Activated CD4-positive, alpha-beta T cell treated with anti-CD3 and anti-CD28 coated beads, Interleukin-2, amount 10 ng/mL, durations not matched to agents 7 days and 5 days (primary cell): ENCODE measurements around the gene SLC2A10. TPM values are rescaled to one million over a fixed set of nuclear protein-coding genes. Genes with fewer than 3 reads are reported as not detected.

Source experiments
- CTCF ChIA-PET: fragments of 350-600 bp; sonication (Branson Sonifier 250); formaldehyde crosslinking; loops from one replicate; lab custom pipeline; 2021; ENCODE audit warnings: antibody characterized with exemption; lab: Charles Lee
- POLR2A ChIA-PET: fragments of 350-600 bp; sonication (Branson Sonifier 250); formaldehyde crosslinking; loops from one replicate; lab custom pipeline; 2021; ENCODE audit warnings: antibody characterized with exemption; lab: Charles Lee
- DNase-seq: peaks from one replicate; pipeline ENCODE4 v3.0.0-alpha.2; 2020
- H3K27ac Mint-ChIP-seq: one replicate; pipeline ENCODE4 v1.8.0; 2021; ENCODE audit warnings: mild to moderate bottlenecking, moderate library complexity, mixed read lengths
- H3K27me3 Mint-ChIP-seq: one replicate; pipeline ENCODE4 v1.8.0; 2021; ENCODE audit warnings: mixed read lengths
- H3K36me3 Mint-ChIP-seq: one replicate; pipeline ENCODE4 v1.8.0; 2021; ENCODE audit warnings: low read depth, mixed read lengths
- H3K4me1 Mint-ChIP-seq: one replicate; pipeline ENCODE4 v1.8.0; 2021; ENCODE audit warnings: mixed read lengths
- H3K4me3 Mint-ChIP-seq: one replicate; pipeline ENCODE4 v1.8.0; 2021; ENCODE audit warnings: mild to moderate bottlenecking, moderate library complexity, mixed read lengths
- H3K9me3 Mint-ChIP-seq: one replicate; pipeline ENCODE4 v1.8.0; 2021; ENCODE audit warnings: mixed read lengths
- total RNA-seq, 2 experiments: library from RNA; stranded (reverse); gene quantifications; one replicate each; pipeline ENCODE4 v1.2.3, GENCODE V29; 2021

Gene SLC2A10
- total RNA-seq, 2 experiments from 2014 or later = not detected

DNA sequence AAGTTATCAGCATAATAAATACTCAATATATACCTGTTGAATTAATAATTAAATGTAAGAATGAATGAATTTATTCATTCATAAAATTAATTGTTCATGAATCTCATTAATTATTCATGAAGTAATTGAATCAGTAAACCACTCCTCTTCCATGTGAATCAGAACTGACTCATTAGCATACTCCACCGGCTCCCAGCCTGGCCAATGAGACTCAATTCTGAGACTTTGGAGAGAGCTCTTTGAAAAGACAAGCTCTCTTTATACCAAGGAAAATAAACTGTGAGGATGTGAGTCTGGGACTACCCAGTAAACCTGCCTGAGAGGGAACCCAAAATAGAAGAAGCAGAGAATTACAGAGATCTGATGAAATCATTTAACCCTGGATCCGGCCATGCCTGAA lies 8.4 kb upstream of the SLC2A10 start:
- CTCF ChIA-PET = interaction anchor here (0.7 kb wide), 1 partner anchor 20 kb away, joined by 4 read pairs; no protein-coding TSS in a partner anchor
- POLR2A ChIA-PET = no interaction called here

DNA sequence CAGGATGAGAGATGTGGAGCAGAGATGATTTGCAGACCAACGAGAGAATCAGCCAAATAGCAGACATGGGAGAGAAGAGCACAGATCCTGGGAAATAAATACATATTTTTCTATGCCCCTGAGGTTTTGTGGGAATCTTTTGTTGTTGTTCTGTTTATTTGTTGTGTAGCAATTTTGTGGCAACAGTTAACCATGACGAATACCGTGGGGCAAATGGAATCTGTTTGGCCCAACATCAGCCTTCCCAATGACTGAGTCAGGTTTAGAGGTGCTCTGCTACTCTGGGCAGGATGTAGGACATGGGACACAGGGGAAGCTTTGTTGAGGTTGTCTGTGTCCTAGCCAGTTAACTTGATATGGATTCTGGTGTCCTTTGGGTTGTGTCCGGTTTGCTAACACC lies 7.9 kb upstream of the SLC2A10 start:
- Mint-ChIP-seq H3K4me1 (no peaks in the 10 kb centered on the region), H3K4me3 (no peak overlapping the region), H3K27me3 (peaks cover 18% of the 10 kb centered on the region), H3K27ac (no peak overlapping the region), H3K9me3 (no peaks in the 10 kb centered on the region), H3K36me3 (no peaks in the 10 kb centered on the region)
- no peak for DNase-seq
- POLR2A ChIA-PET = no interaction called here
- CTCF ChIA-PET = interaction anchor here (0.6 to 0.7 kb wide), 2 partner anchors 19 to 50 kb away, joined by 3 to 4 read pairs; no protein-coding TSS in a partner anchor

More for the DNA sequence above, 8.4 kb upstream of the SLC2A10 start:
- DNase-seq = no peak
- Mint-ChIP-seq H3K27ac (no peak overlapping the region), H3K9me3 (no peaks in the 10 kb centered on the region), H3K4me1 (peaks cover under 1% of the 10 kb centered on the region), H3K27me3 (peaks cover 13% of the 10 kb centered on the region), H3K36me3 (no peaks in the 10 kb centered on the region), H3K4me3 (no peak overlapping the region)

DNA sequence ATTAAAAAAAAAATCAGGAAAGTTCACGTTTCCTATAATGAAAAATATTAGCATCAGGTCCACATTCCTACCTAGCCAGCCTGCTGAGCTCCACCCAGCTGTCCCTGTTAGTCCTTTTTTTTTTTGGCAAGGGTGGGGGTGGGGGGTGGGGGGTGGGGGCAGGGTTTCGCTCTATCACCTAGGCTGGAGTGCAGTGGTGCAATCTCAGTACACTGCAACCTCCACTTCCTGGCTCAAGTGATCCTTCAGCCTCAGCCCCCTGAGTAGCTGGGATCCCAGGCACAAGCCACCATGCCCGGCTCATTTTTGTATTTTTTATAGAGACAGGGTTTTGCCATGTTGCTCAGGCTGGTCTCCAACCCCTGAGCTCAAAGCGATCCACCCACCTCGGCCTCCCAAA lies 7.5 kb upstream of the SLC2A10 start:
- H3K27me3 Mint-ChIP-seq = peaks cover 22% of the 10 kb centered on the region
- no peak overlapping the region for H3K4me3 Mint-ChIP-seq
- H3K27ac Mint-ChIP-seq = no peak overlapping the region
- no peak for DNase-seq
- no peaks in the 10 kb centered on the region for H3K4me1 Mint-ChIP-seq
- CTCF ChIA-PET = interaction anchor here (0.6 kb wide), 1 partner anchor 50 kb away, joined by 3 read pairs; no protein-coding TSS in a partner anchor
- POLR2A ChIA-PET = no interaction called here
- no peaks in the 10 kb centered on the region for H3K36me3 Mint-ChIP-seq
- H3K9me3 Mint-ChIP-seq = no peaks in the 10 kb centered on the region

DNA sequence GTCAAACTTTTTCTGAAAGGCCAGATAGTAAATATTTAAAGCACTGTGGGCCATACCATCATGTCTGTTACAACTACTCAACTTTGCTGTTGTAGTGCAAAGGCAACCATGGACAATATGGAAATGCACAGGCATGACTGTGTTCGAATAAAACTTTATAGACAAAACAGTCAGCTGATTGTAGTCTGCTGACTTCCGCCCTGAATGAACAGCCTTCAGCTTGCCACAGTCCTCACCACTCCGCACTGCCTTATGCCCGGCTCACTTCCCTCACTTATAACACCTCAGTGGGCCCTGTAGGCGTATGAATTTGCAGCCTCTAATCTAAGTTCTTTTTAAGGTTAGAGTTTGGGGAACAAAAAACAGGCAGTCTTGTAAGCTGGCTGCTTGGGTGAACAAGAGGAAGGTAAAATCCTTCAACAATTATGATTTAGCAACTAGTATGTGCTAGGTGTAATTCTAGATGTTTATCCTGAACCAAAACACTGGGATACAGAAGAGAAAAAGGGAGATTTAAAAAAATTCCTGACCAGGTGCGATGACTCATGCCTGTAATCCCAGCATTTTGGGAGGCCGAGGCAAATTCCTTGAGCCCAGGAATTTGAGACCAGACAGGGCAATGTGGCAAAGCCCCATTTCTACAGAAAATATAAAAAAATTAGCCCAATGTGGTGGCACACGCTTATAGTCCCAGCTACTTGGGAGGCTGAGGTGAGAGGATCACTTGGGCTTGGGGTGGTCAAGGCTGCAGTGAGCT lies 6.8 kb upstream of the SLC2A10 start:
- Mint-ChIP-seq H3K27ac (no peak overlapping the region), H3K36me3 (no peaks in the 10 kb centered on the region), H3K9me3 (no peaks in the 10 kb centered on the region), H3K4me1 (no peaks in the 10 kb centered on the region), H3K27me3 (peaks cover 23% of the 10 kb centered on the region), H3K4me3 (no peak overlapping the region)
- POLR2A ChIA-PET = no interaction called here
- CTCF ChIA-PET = interaction anchor here (0.6 kb wide), 1 partner anchor 49 kb away, joined by 3 read pairs; no protein-coding TSS in a partner anchor
- DNase-seq = no peak

DNA sequence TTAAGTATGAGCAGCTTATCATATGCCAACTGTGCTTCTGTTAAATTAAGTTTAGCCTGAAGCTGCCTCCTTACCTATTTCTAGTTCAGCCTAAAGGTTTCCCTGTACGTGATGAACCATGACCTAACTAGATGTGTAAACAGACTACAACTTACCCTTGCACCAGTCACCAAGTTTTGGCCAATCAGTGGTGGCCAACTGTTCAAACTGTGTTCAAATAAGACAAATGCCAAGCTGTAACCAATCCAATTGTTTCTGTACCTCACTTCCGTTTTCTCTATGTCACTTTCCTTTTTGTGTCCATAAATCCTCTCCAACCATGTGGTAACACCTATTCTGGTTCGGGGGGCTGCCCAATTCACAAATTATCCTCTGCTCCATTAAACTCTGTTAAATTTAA lies 6.0 kb upstream of the SLC2A10 start:
- Mint-ChIP-seq H3K27ac (no peak overlapping the region), H3K27me3 (peaks cover 29% of the 10 kb centered on the region), H3K9me3 (no peaks in the 10 kb centered on the region), H3K4me3 (no peak overlapping the region), H3K4me1 (no peaks in the 10 kb centered on the region), H3K36me3 (no peaks in the 10 kb centered on the region)
- ChIA-PET CTCF (interaction anchor here (0.6 kb wide), 1 partner anchor 763 kb away, joined by 4 read pairs; no protein-coding TSS in a partner anchor), POLR2A (no interaction called here)
- no peak for DNase-seq

DNA sequence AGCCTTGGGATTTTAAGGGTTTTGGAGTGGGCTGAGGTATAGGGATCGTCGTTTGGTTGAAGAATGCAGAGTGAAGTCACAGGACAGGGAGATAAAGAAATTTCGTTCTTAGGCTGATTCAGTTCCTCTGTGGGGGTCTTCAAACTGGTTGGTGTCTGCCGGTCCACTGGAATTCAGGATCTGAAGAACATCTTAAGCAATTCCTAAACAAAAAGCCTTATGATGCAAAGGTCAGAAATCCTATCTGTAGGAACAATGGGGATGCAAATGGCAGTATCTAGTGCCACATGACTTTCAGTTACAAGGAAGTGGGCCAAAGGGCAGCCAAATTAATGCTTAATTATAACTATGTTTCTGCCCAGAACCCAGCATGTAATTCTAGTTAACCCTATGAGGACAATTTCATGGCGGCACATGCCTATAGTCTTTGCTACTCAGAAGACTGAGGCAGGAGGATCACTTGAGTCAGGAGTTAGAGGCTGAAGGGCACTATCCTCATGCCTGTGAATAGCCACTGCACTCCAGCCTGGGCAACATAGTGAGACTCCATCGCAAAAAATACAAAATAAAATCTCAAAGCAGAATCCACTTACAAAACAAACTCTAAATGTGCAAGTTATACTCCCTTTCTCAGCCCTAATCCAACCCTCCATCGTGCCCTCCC lies 4.6 kb upstream of the SLC2A10 start:
- Mint-ChIP-seq H3K36me3 (no peaks in the 10 kb centered on the region), H3K27ac (no peak overlapping the region), H3K4me3 (no peak overlapping the region), H3K27me3 (peaks cover 39% of the 10 kb centered on the region), H3K9me3 (no peaks in the 10 kb centered on the region), H3K4me1 (peaks cover 4% of the 10 kb centered on the region)
- POLR2A ChIA-PET = no interaction called here
- CTCF ChIA-PET = interaction anchor here (0.6 kb wide), 1 partner anchor 149 kb away, joined by 3 read pairs; no protein-coding TSS in a partner anchor
- no peak for DNase-seq

DNA sequence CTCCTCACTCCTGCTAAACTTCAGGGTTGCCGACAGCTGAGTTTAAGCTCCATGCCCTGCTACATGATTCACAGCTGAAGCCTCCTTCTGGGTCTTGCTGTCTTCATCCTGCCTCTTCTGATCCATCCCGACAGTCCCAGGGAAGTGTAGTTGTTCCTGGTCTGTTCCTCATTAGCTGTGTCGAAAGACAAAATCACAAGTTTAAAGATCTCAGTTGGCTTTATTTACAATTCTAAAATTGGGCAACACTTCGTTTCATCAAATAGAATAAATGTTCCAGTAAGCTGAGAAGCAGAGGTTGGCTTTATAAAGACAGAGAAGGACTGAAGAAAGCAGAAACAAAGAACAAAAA lies 4.1 kb upstream of the SLC2A10 start:
- Mint-ChIP-seq H3K4me3 (no peak overlapping the region), H3K9me3 (no peaks in the 10 kb centered on the region), H3K27me3 (peaks cover 44% of the 10 kb centered on the region), H3K36me3 (no peaks in the 10 kb centered on the region), H3K4me1 (peaks cover 6% of the 10 kb centered on the region), H3K27ac (no peak overlapping the region)
- ChIA-PET CTCF (no interaction called here), POLR2A (no interaction called here)
- no peak for DNase-seq

DNA sequence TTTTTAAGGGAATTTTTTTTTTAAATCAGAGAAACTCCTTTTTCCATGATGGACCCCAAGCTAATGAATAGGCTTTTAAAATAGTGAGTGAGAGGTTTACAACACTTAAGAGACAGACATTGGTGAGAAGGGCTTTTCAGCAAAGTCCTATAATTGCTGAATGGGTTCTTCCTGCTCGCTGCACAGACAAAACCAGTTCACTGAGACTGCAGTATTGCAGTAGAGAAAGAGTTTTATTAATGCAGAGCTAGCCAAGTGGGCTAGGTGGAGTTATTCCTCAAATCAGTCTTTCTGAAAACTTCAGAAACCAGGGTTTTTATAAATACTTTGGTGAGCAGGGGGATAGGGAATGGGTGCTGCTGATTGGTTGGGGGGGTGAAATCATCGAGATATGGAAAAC lies 3.2 kb upstream of the SLC2A10 start:
- ChIA-PET CTCF (no interaction called here), POLR2A (no interaction called here)
- Mint-ChIP-seq H3K27me3 (peaks cover 46% of the 10 kb centered on the region), H3K4me1 (peaks cover 6% of the 10 kb centered on the region), H3K27ac (no peak overlapping the region), H3K9me3 (no peaks in the 10 kb centered on the region), H3K36me3 (no peaks in the 10 kb centered on the region), H3K4me3 (no peak overlapping the region)
- DNase-seq = no peak

DNA sequence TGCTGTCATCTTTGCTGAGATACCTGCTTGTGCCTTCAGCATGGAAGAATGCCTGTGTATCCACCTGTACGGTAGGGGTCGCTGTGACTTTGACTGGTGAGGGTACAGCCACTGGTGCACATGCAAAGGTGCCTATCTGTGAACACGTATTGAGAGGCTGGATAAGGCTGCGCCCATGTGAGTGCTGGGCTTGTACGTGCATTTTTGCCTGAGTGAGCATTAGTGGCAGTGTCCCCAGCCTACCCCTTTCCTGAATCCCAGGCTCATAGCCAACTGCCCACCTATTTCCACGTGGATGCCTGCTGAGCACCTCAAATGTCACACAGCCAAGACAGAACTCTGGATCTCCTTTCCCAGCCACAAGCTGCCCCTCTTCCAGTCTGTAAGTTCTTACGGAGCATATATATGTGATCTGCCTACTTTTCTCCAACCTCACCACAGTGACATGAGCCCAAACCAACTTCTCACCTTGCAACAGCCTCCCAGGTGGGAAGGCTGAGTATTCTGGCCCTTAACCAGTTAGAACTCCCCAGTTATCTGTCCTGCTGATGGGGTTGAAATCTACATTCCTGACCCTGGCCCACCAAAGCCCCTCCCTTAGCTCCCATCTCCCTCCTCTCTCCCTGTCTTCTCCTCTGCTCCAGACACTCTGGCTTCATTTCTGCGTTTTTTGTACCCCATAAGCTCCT lies 1.1 kb upstream of the SLC2A10 start:
- H3K9me3 Mint-ChIP-seq = no peaks in the 10 kb centered on the region
- no peak overlapping the region for H3K27ac Mint-ChIP-seq
- H3K4me1 Mint-ChIP-seq = peaks cover 6% of the 10 kb centered on the region
- DNase-seq = no peak
- CTCF ChIA-PET = interaction anchor here (1.0 kb wide), 1 partner anchor 61 kb away, joined by 3 read pairs; no protein-coding TSS in a partner anchor
- POLR2A ChIA-PET = no interaction called here
- H3K36me3 Mint-ChIP-seq = no peaks in the 10 kb centered on the region
- no peak overlapping the region for H3K4me3 Mint-ChIP-seq
- H3K27me3 Mint-ChIP-seq = peaks cover 54% of the 10 kb centered on the region

DNA sequence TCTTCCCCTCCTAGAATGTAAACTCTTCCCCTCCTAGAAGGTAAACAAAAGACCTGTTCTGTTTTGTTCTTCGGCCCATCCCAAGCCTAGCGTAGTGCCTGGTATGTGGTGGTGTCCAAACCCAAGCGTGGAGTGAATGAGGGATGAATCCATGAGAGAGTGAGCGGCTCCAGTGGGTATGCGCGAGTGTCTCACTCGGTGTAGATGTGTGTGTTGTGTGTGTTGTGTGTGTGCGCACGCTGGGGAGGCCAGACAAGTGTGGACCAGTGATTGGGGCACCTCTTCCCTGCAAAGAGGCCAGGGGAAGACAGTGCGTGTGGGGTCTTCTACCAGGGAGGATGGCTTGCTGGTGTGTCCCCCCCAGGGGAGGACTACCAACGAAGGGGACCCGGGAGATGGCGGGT lies 392 bp upstream of the SLC2A10 start:
- Mint-ChIP-seq H3K27ac (no peak overlapping the region), H3K4me3 (no peak overlapping the region), H3K36me3 (no peaks in the 10 kb centered on the region), H3K4me1 (peaks cover 6% of the 10 kb centered on the region), H3K27me3 (peaks cover 51% of the 10 kb centered on the region), H3K9me3 (no peaks in the 10 kb centered on the region)
- ChIA-PET POLR2A (no interaction called here), CTCF (interaction anchor here (1.0 kb wide), 1 partner anchor 62 kb away, joined by 3 read pairs; no protein-coding TSS in a partner anchor)
- DNase-seq = no peak

DNA sequence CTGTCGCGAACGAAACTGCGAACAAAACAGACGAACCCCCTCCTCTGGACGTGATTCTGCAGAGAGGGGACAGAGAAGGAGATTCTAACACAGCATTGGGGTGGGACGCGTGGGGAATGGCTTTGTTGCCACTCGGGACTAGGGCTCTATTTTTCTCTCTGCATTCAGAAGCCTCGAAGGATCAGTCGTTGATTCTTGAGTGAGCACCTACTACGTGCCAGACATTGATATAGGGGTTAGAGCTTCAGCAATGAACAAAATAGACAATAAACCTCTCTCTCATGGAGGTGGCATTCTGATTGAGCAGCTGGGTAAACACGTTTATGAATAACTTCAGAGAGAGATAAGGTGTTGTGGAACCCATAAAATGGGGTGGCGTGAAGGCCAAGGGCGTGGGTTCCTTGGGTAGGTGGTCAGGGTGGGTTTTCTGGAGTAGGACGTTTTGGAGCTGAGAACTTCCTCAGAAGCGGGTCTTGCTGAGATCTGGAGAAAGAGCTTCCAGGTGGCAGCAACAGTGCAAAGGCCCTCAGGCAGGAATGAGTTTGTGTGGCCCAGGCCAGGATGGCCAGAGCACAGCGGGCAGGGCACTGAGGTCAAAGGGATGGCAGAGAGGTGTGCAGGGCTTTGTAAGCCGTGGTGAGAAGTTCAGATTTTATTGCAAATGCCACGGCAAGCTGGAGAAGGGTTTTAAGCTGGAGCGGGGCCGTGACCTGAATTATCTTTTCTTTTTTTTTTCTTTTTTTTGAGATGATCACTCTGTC lies 884 bp downstream of the SLC2A10 start:
- CTCF ChIA-PET = interaction anchor here (0.6 kb wide), 1 partner anchor 191 kb away, joined by 4 read pairs; no protein-coding TSS in a partner anchor
- peaks cover 6% of the 10 kb centered on the region for H3K4me1 Mint-ChIP-seq
- H3K9me3 Mint-ChIP-seq = no peaks in the 10 kb centered on the region
- H3K27me3 Mint-ChIP-seq = peaks cover 47% of the 10 kb centered on the region
- H3K36me3 Mint-ChIP-seq = no peaks in the 10 kb centered on the region
- H3K27ac Mint-ChIP-seq = no peak overlapping the region
- DNase-seq = no peak
- no peak overlapping the region for H3K4me3 Mint-ChIP-seq
- POLR2A ChIA-PET = interaction anchor here (0.7 kb wide), 1 partner anchor 16 kb away, joined by 3 read pairs; no protein-coding TSS in a partner anchor

DNA sequence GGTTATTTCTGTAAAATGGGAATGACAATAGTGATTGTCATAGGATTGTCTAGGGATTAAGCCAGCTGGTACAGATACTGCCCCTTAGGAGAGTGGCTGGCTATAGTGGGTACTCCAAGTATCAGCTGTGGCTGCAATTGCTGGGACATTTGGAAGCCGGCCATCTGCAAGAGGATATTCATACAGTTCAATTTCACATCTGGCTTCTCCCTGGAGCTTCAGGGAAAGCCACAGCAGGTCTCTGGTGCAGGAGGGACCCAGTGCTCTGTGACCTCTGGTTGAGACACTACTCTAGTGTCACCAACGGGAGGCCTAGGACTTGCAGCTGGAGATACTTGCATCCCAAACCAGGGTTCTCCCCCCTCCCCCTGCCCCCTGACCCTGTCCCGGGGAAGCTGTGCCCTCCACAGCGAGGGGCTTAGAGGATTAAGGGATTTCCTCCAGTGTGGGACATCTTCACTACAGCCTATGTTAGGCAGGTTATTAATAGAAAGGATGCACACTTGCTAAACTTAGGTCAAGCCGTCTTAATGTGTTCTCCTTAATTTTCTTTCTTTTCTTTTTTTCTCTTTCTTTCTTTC lies 2.7 kb downstream of the SLC2A10 start:
- no peaks in the 10 kb centered on the region for H3K9me3 Mint-ChIP-seq
- no peak overlapping the region for H3K27ac Mint-ChIP-seq
- POLR2A ChIA-PET = no interaction called here
- peaks cover 35% of the 10 kb centered on the region for H3K27me3 Mint-ChIP-seq
- no peaks in the 10 kb centered on the region for H3K36me3 Mint-ChIP-seq
- no peak for DNase-seq
- CTCF ChIA-PET = no interaction called here
- peaks cover 6% of the 10 kb centered on the region for H3K4me1 Mint-ChIP-seq
- H3K4me3 Mint-ChIP-seq = no peak overlapping the region
